ENCODE data around the gene CDC42BPA. TPM values are rescaled to one million over a fixed set of nuclear protein-coding genes. Genes with fewer than 3 reads are reported as not detected.
"Not testable (repeated sequence)": the region's sequence is repeated elsewhere in the genome, so short reads cannot be mapped to it uniquely, and the experiment has no call there.

CDC42BPA gene
- total RNA-seq, 1 experiment from 2014 or later, result 46.4 TPM

DNA sequence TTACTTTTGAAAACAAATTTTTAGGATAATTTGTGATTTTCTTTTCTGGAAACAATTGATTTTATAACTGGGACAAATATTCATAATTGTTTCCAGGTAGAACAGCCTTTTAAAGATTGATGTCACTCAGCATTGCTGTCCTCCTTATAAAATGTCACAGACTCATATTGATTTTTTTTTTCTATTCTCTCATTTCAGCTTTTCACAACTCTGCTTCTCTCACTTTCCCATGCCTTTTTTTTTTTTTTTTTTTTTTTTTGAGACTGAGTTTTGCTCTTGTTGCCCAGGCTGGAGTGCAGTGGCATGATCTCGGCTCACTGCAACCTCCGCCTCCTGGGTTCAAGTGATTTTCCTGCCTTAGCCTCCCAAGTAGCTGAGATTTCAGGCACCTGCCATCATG lies 33.9 kb upstream of the CDC42BPA start:
- H3K27me3 ChIP-seq (replicated peaks); H3K9me3 ChIP-seq (replicated peaks); DNase-seq (ENCODE audit: low read depth in 1 of 2, low spot score in 2 of 2); H3K4me3 ChIP-seq; H3K36me3 ChIP-seq; H3K27ac ChIP-seq: not testable (repeated sequence)
- peaks cover 13% of the 10 kb centered on the region for H3K4me1 ChIP-seq (replicated peaks)

DNA sequence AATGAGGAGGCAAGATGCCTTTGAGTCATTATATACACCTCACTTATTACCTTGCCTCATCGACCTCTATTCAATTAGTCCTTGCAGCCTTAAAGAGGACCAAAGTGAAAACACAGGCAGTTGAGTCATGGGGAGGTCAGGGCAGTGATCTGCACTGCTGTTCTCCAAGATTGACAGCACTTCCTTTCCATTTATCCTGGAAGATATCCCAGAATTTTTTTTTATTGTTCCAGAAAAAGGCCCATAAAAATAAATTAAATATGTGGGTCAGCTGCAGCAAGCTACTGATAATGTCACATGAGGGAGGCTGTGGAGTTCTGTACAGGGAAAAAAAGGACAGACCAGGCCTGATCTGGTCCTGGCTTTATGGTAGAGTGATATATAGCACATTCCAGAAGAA lies 33.2 kb upstream of the CDC42BPA start:
- Histone ChIP-seq H3K4me3 (no peak overlapping the region), H3K27ac (no peak overlapping the region), H3K4me1 (replicated peaks) (peaks cover 5% of the 10 kb centered on the region), H3K27me3 (replicated peaks) (no peaks in the 10 kb centered on the region), H3K9me3 (replicated peaks) (no peaks in the 10 kb centered on the region), H3K36me3 (no peaks in the 10 kb centered on the region)
- DNase-seq (ENCODE audit: low read depth in 1 of 2, low spot score in 2 of 2), result no peak

DNA sequence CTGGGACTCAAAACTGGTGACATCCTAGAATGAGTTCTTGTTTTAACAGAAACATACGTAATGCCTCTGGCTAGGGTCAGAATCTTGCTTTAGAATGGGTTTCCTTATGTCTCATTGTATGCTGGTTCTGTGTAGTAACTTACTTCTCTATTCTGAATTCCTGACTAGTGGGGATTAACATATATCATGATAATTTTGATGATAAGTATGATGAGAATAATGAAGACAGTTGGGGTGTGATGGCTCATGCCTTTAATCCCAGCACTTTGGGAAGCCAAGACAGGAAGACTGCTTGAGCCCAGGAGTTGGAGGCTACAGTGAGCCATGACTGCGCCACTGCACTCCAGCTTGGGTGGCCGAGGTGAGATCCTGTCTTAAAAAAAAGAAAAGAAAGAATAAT lies 31.7 kb upstream of the CDC42BPA start:
- Histone ChIP-seq H3K9me3 (replicated peaks) (no peaks in the 10 kb centered on the region), H3K36me3 (no peaks in the 10 kb centered on the region), H3K4me3 (no peak overlapping the region), H3K27me3 (replicated peaks) (no peaks in the 10 kb centered on the region), H3K27ac (no peak overlapping the region), H3K4me1 (replicated peaks) (peaks cover 5% of the 10 kb centered on the region; the same call in 1 of the 2 replicates)
- DNase-seq (ENCODE audit: low read depth in 1 of 2, low spot score in 2 of 2), result no peak

DNA sequence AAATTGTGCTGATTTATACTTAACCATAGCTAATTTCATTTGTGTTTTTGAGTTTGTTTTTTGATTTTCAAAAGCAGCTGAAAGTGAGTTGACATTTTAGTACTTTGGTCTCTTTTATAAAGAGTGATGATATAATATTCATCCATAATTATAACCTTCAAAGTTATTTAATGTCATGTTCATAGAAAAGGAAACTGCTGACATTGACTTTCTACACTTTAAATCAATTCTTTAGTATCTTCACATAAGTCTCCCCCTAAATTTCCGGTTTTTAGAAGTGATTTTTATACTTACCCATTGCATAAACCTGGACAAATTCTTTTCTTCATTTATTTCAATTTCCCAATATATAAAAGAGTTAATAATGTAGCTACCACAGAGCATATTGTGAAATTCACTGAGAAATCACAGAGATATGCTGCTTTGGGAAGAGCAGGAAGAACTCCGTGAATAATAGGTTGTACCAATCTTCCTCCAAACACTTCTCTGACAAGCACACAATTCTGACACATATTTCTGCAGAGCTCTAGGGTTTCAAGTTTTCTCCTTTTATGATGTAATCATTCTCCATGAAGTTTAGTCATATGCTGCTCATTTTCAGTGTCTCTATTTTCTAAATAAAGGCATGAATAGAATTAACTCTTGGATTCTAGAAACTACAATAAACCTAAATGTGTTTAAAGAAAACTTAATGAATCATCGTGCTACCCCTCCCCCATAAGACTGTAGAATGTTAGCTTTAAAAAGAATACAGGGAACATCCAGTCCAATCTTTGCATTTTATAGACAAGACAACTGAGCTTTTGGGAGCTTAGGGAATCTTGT lies 25.6 kb upstream of the CDC42BPA start:
- Histone ChIP-seq H3K4me1 (replicated peaks) (peaks cover 17% of the 10 kb centered on the region), H3K27me3 (replicated peaks) (no peaks in the 10 kb centered on the region), H3K36me3 (no peaks in the 10 kb centered on the region), H3K4me3 (no peak overlapping the region), H3K9me3 (replicated peaks) (peaks cover 7% of the 10 kb centered on the region), H3K27ac (peak overlapping the region; percentile 54)
- DNase-seq (ENCODE audit: low read depth in 1 of 2, low spot score in 2 of 2), result peak in 1 of 2 experiments; percentile 85

DNA sequence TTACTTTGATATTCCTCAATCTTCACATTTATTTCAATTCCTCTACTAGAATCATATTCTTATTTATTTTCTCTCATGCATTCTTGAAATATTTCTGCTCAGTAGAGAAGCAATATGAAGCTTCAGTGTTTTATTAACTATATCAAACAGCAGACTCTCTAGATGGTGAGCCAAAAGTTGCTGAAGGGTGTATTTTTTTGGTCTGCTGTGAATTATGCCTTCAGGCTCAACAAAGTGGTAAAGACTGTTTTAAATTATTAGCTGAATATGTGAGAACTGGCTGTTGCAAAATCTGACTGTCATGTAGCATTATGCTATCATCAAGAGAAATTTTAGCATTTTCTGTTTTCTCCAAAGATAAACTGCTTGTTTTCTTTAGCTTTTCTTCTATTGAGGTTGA lies 24.9 kb upstream of the CDC42BPA start:
- Histone ChIP-seq H3K27ac (peak overlapping the region; percentile 54), H3K36me3 (no peaks in the 10 kb centered on the region), H3K9me3 (replicated peaks) (peaks cover 7% of the 10 kb centered on the region), H3K4me3 (no peak overlapping the region), H3K4me1 (replicated peaks) (peaks cover 17% of the 10 kb centered on the region), H3K27me3 (replicated peaks) (no peaks in the 10 kb centered on the region)
- DNase-seq (ENCODE audit: low read depth in 1 of 2, low spot score in 2 of 2), result peak in 1 of 2 experiments; percentile 6

GRCh38 chr1:227342075-227342829 lies 24.0 kb upstream of the CDC42BPA start:
- no peak overlapping the region for H3K27ac ChIP-seq
- no peak overlapping the region for H3K4me3 ChIP-seq
- no peak for DNase-seq (ENCODE audit: low read depth in 1 of 2, low spot score in 2 of 2)

GRCh38 chr1:227336136-227336535 lies 17.8 kb upstream of the CDC42BPA start:
- H3K36me3 ChIP-seq; H3K27me3 ChIP-seq (replicated peaks); H3K4me1 ChIP-seq (replicated peaks); H3K4me3 ChIP-seq; DNase-seq (ENCODE audit: low read depth in 1 of 2, low spot score in 2 of 2); H3K9me3 ChIP-seq (replicated peaks); H3K27ac ChIP-seq: not testable (repeated sequence)

More at GRCh38 chr1:227342075-227342829, 24.0 kb upstream of the CDC42BPA start:
- H3K9me3 ChIP-seq (replicated peaks), result peaks cover 7% of the 10 kb centered on the region
- no peaks in the 10 kb centered on the region for H3K27me3 ChIP-seq (replicated peaks)
- peaks cover 17% of the 10 kb centered on the region for H3K4me1 ChIP-seq (replicated peaks)
- no peaks in the 10 kb centered on the region for H3K36me3 ChIP-seq

DNA sequence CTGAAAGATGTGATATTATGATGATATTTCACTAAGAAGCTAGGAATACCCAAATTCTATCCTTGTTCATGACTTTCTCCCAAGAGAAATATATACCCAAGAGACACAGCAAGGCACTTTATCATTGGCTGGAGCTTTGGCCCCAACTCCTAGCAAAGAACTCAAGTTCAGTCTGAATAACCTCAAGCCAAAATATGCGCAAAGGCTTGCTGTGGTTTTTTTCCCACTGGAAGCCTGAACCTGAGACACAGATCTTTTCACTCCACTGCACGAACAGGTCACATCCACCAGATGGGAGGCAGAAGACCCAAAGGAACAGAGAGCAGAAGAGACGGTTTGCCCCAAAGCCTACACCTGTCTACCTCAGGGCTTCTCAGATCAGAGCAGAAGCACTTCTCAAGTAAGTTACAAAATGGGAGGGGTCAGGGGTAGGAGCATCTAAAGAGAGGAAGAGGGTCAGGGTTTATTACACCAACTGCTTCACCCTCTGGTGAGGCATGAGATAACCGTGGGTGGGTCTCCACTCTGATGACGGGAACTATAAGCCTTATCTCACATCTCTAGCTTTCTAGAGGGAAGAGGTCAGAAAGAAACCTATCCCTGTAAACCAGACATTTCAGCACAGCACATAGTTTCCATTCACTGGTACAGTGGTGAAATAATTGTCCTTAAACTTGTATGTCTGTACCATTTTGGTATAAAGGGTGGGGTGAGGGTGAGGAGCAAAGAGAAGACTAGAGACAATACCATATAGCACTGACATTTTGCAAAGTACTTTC lies 17.1 kb upstream of the CDC42BPA start:
- H3K36me3 ChIP-seq, result no peaks in the 10 kb centered on the region

DNA sequence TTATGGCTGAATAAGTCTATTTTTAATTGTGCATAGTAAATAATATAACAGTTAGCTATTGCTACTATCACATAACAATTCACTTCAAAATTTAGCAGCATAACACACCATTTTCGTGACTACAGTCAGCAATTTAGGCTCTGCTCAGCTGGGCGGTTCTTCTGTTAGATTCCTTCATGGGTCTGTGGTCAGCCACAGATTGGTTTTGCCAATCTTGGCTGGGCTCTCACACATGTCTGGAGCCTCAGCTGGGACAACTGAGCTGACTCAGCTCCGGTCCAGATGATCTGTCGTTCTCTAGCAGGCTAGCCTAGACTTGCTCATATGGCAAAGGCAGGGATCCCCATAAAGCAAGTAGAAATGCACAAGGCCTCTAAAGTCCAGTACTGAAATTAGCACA lies 15.1 kb upstream of the CDC42BPA start:
- no peak for DNase-seq (ENCODE audit: low read depth in 1 of 2, low spot score in 2 of 2)
- H3K4me3 ChIP-seq, result no peak overlapping the region
- H3K9me3 ChIP-seq (replicated peaks), result 0 out of 2 replicates have a peak, but pooled peaks cover 4% of the 10 kb centered on the region
- H3K36me3 ChIP-seq, result no peaks in the 10 kb centered on the region
- no peak overlapping the region for H3K27ac ChIP-seq
- no peaks in the 10 kb centered on the region for H3K4me1 ChIP-seq (replicated peaks)
- no peaks in the 10 kb centered on the region for H3K27me3 ChIP-seq (replicated peaks)

More for the DNA sequence above, 17.1 kb upstream of the CDC42BPA start:
- Histone ChIP-seq H3K27ac (no peak overlapping the region), H3K27me3 (replicated peaks) (no peaks in the 10 kb centered on the region), H3K4me1 (replicated peaks) (no peaks in the 10 kb centered on the region), H3K9me3 (replicated peaks) (0 out of 2 replicates have a peak, but pooled peaks cover 4% of the 10 kb centered on the region), H3K4me3 (no peak overlapping the region)
- DNase-seq (ENCODE audit: low read depth in 1 of 2, low spot score in 2 of 2), result no peak

GRCh38 chr1:227330279-227331076 lies 12.2 kb upstream of the CDC42BPA start:
- Histone ChIP-seq H3K4me3 (no peak overlapping the region), H3K27ac (no peak overlapping the region), H3K4me1 (replicated peaks) (no peaks in the 10 kb centered on the region), H3K36me3 (no peaks in the 10 kb centered on the region), H3K9me3 (replicated peaks) (0 out of 2 replicates have a peak, but pooled peaks cover 4% of the 10 kb centered on the region), H3K27me3 (replicated peaks) (no peaks in the 10 kb centered on the region)
- no peak for DNase-seq (ENCODE audit: low read depth in 1 of 2, low spot score in 2 of 2)

DNA sequence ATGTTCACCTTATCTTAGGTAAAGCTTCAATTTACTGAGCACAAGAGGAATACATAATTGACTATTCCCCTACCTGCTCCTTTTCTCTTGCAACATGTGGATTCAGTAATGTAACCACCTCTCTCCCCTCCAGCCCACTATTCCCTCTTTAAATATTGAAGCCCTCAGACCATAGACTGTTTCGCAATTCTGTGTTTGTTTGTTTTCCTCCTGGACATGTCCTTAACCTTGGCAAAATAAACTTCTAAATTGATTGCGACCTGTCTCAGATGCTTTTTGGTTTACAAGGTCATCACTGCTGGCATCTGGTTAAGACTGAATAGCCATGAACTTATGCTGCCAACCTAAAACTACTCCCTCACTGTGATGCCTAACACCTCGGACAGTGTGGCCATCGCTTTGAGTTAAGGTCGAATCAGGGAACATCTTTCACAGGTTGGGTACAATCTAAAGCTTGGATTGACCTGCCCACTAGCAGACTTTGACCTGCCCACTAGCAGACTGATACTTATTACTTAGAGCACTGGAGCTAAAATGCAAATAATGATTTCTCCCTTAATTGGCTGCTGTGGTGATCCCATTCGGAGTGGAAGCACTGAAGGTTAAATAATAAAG lies 10.2 kb upstream of the CDC42BPA start:
- no peaks in the 10 kb centered on the region for H3K27me3 ChIP-seq (replicated peaks)
- no peak overlapping the region for H3K4me3 ChIP-seq
- no peaks in the 10 kb centered on the region for H3K4me1 ChIP-seq (replicated peaks)
- no peak for DNase-seq (ENCODE audit: low read depth in 1 of 2, low spot score in 2 of 2)
- H3K9me3 ChIP-seq (replicated peaks), result 0 out of 2 replicates have a peak, but pooled peaks cover 2% of the 10 kb centered on the region
- no peaks in the 10 kb centered on the region for H3K36me3 ChIP-seq
- no peak overlapping the region for H3K27ac ChIP-seq

GRCh38 chr1:227325156-227325555 lies 6.9 kb upstream of the CDC42BPA start:
- Histone ChIP-seq H3K27ac (no peak overlapping the region), H3K4me1 (replicated peaks) (no peaks in the 10 kb centered on the region), H3K27me3 (replicated peaks) (no peaks in the 10 kb centered on the region), H3K9me3 (replicated peaks) (no peaks in the 10 kb centered on the region), H3K4me3 (no peak overlapping the region), H3K36me3 (no peaks in the 10 kb centered on the region)
- DNase-seq (ENCODE audit: low read depth in 1 of 2, low spot score in 2 of 2), result no peak

DNA sequence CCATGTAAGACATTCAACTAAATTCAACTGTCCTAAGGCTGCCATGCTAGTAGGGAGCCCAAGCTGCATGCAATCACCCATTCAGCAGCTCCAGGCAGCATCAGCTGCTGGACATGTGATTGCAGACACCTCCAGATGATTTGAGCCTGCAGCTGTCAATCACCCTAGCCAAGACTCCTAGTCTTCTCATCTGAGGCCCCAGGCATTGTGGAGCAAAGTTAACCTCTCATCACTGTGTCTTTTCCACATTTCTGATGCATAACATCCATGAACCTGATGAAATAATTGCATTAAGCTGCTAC lies 5.6 kb upstream of the CDC42BPA start:
- Histone ChIP-seq H3K4me1 (replicated peaks) (0 out of 2 replicates have a peak, but pooled peaks cover 4% of the 10 kb centered on the region), H3K27ac (no peak overlapping the region), H3K36me3 (no peaks in the 10 kb centered on the region), H3K27me3 (replicated peaks) (no peaks in the 10 kb centered on the region), H3K4me3 (no peak overlapping the region), H3K9me3 (replicated peaks) (no peaks in the 10 kb centered on the region)
- no peak for DNase-seq (ENCODE audit: low read depth in 1 of 2, low spot score in 2 of 2)

Measured in SJSA1 (cell line).